Suprapubic skin (tissue), 4 donors: ENCODE results near the gene MROH2A.

Experiments used
- EP300 ChIP-seq: sonication (generic); formaldehyde crosslinking; IDR thresholded peaks from one replicate; pipeline ENCODE4 v1.6.1; 2017; ENCODE audit warnings: antibody characterized with exemption
- POLR2A ChIP-seq, 2 donors: fragments of 450-650 bp; IDR thresholded peaks; one replicate each; pipeline ENCODE4 v1.6.1; 2017; ENCODE audit warnings: antibody characterized with exemption in 2 of 2, mild to moderate bottlenecking in 2 of 2, moderate library complexity in 2 of 2
- POLR2AphosphoS5 ChIP-seq, 3 donors: sonication (generic); formaldehyde crosslinking; IDR thresholded peaks; one replicate each; pipeline ENCODE4 v1.6.1; 2017; ENCODE audit warnings: antibody characterized with exemption in 3 of 3
- TF ChIP-seq, protein P1 (sequence below), 2 donors: fragments of 200-600 bp in 1 of 2; fragments of 450-650 bp in 1 of 2; sonication (generic) in 1 of 2; IDR thresholded peaks; one replicate each; pipeline ENCODE4 v1.5.1; 2016 to 2019; ENCODE audit warnings: antibody characterized with exemption in 2 of 2, mild to moderate bottlenecking in 1 of 2, moderate library complexity in 1 of 2

DNA sequence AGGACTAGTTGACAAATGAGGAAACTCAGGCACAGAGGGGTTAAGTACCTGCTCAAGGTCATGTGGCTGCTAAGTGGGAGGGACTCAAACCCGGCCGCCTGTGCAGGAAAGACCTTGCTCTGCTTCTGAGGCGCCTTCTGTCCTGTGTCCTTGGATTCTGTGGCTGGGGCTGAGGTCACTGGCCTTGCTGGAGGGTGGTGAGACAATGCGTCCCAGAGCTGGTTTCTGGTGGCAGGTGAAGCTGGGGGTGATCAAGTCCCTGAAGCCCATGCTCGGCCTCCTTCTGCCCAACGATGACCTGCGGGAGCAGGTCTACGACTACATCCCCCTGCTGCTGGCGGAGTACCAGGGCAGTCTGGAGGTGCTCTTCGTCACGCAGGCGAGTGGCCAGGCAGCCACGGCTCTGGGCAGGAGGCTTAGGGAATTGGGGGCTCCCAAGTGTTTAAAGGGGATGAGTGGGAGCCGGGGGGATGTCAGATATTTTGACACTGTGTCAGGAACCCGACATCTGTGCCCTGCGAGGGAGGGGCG lies 16.1 kb downstream of the MROH2A start:
- no peak for TF ChIP-seq POLR2AphosphoS5 (IDR thresholded peaks at IDR 0.05)
- TF ChIP-seq, protein P1, sequence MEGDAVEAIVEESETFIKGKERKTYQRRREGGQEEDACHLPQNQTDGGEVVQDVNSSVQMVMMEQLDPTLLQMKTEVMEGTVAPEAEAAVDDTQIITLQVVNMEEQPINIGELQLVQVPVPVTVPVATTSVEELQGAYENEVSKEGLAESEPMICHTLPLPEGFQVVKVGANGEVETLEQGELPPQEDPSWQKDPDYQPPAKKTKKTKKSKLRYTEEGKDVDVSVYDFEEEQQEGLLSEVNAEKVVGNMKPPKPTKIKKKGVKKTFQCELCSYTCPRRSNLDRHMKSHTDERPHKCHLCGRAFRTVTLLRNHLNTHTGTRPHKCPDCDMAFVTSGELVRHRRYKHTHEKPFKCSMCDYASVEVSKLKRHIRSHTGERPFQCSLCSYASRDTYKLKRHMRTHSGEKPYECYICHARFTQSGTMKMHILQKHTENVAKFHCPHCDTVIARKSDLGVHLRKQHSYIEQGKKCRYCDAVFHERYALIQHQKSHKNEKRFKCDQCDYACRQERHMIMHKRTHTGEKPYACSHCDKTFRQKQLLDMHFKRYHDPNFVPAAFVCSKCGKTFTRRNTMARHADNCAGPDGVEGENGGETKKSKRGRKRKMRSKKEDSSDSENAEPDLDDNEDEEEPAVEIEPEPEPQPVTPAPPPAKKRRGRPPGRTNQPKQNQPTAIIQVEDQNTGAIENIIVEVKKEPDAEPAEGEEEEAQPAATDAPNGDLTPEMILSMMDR (IDR thresholded peaks at IDR 0.05), result no peak
- no peak for TF ChIP-seq POLR2A (IDR thresholded peaks at IDR 0.05)
- TF ChIP-seq EP300, result no peak
